SH-SY5Y (cell line): ENCODE results near the gene LDHD.

Experiments used
- GATA2 ChIP-seq: IDR thresholded peaks from 2 replicates; pipeline ENCODE4 v1.6.1; 2011; ENCODE audit warnings: mild to moderate bottlenecking, low read depth, low read length
- GATA3 ChIP-seq: IDR thresholded peaks from 2 replicates; pipeline ENCODE4 v1.6.1; 2011; ENCODE audit warnings: low read depth, mild to moderate bottlenecking, low read length, moderate library complexity

The LDHD gene

DNA sequence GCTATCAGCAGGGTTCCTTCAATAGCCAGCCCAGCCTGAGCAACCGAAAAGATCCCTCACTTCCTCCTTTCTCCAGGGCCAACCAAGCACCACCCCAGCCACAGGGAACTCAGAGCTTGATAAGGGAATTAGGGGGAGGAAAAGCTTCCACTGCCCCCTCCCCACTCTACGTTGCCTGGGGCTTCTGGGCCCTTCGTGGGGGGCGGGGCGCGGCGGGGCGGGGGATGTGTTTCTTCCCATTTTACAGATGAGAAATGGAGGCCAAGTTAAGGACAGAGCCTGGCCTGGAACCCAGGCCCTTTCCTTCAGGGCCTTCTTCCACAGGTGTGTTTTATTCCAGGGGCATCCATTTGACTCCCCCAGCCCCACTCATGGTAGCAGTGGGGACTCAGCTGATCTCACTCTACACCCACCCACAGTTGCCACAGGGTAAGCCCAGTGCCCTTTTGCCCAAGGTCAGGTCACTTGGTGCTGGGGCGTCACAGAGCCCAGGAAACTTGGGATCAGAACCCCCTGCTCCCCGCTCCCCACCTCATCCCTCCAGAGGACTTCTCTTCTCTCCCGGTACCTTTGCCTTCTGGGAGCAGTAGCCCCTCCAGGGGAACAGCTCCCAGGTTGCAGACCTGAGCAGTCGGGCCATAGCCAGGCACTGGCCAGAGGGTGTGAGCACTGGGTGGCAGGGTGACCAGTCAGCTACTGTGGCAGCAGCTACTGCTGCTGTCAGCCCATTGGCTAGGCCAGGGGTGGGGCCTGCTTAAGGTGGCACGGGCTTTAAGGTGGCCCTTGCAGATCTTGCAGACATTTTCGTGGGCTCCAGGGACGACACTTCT lies at the start of gene LDHD:
Gene LDHD (minus strand): TSS at position 700 of the 830 bp plus-strand sequence. CDS start 60 bp downstream, at position 640.
- TF ChIP-seq GATA3 (no peak), GATA2 (no peak)

DNA sequence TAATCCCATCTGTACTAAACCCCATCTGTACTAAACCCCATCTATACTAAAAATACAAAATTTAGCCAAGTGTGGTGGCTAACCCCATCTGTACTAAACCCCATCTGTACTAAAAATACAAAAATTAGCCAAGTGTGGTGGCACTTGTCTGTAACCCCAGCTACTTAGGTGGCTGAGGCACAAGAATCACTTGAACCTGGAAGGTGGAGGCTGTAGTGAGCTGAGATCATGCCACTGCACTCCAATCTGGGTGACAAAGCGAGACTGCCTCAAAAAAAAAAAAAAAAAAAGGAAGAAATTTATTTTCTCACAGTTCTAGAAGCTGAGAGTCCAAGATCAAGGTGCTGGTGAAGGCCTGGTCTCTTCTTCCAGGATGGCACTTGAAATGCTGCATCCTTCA lies 43.8 kb upstream of the LDHD start:
- TF ChIP-seq GATA3: no peak
- TF ChIP-seq GATA2: no peak

DNA sequence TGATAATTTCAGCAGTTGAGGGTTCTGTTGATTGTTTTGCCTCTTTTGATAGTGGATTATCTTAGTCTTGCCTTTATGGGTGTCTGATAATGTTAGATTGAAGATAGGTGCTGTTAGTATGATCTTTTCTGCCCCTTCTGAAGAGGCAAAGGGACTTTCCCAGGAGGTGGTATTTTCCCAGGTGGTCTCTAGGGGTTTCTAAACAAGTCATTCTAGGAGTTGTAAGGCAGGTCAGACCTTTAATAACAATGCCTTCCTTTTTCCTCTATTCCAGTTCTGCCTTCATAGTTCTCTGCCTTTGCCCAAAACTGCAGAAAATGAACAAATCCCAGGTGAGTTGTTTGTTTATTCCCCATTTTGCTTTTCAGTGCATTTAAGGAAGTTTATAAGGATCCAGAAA lies 36.1 kb upstream of the LDHD start:
- TF ChIP-seq GATA3: no peak
- TF ChIP-seq GATA2: no peak

DNA sequence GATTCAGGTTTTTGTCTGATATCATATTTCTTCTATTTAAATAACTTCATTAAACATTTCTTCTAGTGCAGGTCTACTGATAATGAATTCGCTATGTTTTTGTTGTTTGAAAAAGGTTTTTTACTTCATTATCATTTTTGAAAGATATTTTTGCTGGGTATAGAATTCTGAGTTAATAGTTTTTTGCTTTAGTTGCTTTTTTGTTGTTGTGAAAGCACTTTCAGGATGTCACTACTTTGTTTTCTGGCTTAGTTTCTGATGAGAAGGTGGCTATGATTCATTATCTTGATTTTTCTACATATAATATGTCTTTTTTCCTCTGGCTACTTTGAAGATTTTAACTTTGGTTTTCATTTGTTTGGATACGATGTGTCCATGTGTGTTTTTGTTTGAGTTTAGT lies 35.2 kb upstream of the LDHD start:
- TF ChIP-seq GATA3: no peak
- TF ChIP-seq GATA2: no peak

DNA sequence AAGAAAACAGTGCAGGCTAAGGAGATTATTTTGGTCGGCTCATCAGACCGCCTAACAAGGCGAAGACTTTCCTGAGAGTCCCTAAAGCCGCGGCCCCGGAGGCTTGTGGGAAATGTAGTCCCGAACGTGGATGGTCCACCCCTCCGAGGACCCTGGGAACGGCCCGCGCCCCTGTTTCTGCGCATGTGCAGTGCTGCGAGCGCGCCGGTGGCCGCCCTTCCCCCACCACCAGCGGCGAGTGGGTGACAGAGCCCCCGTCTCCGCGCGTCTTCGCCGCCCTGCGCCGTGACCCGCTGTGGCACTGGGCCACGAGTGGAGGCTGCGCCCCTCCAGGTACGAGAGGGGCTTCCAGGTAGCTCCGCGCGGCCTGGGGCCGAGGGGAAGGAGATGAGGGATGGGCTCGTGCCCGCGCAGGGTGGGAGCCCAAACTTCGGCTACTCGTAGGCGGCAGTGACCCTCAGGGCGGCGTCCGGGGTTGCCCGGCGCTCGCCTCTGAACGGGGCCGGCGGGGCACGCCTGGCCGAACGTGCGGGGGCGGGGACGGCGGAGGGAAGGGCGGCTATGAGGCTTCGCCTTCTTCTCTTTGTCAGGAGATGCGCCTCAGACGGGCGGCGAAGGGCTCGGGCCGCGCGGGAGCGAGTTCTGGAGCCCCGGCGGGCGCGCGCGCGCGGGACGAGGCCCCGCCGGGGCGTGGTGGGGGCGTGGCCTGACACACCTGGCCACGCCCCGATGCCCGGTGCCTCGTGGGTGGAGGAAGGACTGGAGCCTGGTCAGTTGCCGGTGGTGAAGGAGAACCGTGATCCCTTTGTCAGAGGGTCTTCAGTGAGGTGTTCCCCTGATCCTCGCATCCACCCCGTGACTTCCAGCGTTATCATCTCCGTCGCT lies 32.0 kb upstream of the LDHD start, which contains the start of gene ZFP1:
Gene ZFP1 (plus strand): TSS at position 214 of the 885 bp plus-strand sequence. CDS start 4,428 bp downstream, outside the sequence.
- TF ChIP-seq GATA2 (no peak; the same call in 1 of the 2 replicates), GATA3 (no peak)

DNA sequence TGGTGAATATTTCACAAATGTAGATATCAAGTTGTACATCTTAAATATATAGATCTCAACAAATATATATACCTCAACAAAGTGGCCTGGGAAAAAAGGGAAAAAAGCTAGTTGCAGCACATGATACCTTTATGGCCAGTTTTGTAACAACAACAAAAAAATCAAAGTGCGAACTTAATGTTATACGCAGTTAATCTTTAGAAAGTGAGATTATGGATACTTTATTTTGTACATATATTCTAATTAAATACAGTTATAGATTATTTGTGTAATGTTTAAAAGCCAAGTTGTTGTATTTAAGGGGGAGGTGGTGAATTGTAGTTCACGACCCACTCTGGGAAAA lies 31.4 kb upstream of the LDHD start:
- TF ChIP-seq GATA3 (no peak), GATA2 (no peak)

DNA sequence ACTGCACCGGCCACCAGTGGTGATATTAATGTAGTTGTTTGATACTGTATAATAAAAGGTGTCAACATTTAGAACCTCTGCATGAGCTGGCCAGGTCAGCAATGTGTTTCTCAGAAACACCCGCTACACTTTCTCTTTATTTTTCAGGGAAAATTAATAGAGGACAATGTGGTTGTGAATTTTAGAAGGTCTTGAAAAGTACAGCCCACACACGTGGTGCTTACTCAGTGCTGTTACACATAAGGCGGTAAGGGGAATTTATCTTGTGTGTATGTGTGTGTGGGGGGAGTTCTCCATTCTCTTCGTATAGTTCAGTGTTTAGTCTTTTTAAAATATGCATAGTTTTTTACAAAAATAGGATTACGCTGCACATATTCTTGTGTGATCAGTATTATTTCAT lies 27.4 kb upstream of the LDHD start:
- no peak for TF ChIP-seq GATA2

DNA sequence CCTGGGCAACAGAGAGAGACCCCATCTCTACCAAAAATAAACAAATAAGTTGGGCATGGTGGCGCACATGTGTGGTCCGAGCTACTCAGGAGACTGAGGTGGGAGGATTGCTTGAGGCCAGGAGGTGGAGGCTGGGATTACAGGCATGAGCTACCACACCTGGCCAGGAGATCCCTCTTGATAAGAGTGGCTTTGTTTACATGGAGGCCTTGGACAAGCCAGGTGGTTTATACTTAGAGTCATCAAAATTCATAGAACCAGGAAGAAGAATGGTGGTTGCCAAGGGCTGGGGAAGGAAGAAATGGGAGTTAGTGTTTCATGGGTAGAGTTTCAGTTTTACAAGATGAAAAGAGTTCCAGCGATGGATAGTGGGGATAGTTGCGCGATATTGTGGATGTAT lies 22.9 kb upstream of the LDHD start:
- TF ChIP-seq GATA3: no peak

DNA sequence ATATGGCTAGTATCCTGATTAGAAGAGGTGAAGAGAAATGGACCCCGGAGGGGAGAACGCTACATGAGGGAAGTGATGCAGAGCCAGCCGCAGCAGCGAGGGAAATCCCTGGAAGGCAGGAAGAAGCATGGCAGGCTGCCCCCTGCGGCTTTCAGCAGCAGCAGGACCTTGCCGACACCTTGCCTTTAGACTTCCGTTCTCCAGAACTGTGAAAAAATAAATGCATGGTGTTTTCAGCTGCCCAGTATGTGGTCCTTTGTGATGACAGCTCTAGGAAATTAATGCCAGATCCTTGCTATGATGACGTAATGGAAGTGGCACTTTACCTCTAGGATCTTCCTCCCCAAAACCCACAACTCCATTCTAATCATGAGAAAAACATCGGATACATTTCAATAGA lies 22.1 kb upstream of the LDHD start:
- TF ChIP-seq GATA2: no peak
- no peak for TF ChIP-seq GATA3

DNA sequence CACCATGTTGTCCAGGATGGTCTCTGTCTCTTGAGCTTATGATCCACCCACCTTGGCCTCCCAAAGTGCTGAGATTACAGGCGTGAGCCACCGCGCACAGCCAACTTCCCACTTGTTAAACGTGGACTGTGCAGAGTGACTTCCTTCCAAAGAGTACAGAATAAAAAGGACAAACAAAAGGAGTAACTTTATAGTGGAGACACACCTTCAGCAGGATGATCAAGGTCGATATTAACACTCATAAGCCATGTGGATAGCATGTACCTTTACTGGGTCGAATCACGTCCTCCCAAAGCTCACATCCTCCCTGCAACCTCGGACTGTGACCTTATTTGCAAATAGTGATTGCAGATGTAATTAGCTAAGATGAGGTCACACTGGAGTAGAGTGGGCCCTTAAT lies 21.7 kb upstream of the LDHD start:
- no peak for TF ChIP-seq GATA2

DNA sequence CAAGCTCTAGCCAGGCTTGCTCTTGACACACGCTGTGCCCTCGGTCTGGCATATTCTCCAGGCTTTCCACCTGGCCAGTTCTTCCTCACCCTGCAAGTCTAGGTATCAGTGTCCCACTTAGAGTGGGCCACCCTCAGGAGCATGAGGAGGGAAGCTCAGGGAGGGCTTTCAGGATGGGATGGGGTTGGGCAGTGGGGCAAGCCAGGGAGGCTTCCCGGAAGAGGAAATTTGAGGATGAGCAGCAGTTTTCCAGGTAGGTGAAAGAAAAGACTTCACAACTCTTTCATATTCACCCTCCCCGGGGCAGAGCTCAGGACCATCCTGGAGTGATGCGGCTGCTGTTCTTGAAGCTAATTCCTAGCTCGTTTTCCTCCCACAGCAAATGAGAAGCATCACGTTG lies 14.5 kb upstream of the LDHD start:
- no peak for TF ChIP-seq GATA3
- no peak for TF ChIP-seq GATA2

DNA sequence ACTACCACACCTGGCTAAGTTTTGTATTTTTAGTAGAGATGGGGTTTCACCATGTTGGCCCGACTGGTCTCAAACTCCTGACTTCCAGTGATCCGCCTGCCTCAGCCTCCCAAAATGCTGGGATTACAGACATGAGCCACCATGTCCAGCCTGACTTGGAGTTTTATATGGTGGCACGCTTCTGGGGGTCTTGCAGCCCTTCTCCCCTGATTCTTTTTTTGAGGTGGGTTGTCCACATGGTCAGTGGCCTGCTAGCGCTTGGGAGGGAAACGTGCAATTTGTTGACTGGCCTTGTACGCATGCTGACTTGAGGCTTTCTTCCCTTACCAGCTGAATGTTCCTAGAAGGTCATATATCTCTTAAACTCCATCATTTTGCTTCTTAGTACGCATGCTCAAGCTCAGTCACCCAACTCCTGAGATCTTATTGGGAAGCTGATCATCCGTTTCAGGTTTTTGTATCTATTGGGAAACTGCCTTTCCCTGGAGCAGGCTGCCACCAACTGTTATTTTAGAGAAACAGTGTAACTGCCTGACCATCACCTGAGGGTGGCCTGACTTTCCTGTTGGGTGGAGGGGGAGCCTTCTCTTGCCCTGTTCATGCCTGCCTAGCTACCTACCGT lies 13.7 kb upstream of the LDHD start:
- TF ChIP-seq GATA3 (no peak), GATA2 (no peak)

DNA sequence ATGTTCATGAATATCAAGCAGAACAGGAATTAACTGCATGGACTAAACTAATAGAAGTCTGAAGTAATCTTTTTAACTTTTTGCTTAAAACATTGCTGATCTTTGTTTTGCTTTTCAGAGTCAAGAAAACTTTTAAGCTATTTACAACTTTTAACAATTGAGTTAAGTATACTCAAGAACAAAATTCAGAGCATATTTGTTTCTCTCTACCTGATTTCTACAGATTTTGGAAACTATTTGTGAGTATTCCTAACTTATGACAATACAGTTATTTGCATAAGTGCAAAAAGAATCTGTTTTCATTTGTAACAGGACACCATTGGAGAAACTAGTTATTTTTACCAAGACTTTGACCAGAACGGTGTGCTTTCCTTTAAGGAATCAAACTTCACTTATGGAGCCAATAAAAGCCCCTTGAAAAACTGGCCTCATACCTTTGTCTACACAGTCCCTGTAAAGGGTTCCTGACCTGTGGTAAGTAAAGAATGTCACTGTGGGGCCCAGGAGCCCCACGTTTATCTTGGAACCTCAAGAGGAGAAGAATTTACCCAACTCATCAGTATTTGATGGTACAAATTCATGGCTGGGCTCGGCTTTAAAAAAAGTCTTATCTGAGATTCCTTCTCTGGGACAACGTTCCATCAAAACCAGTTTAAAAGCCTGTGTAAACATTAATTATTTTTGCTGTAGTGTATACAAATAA lies 11.3 kb upstream of the LDHD start:
- TF ChIP-seq GATA2 (no peak), GATA3 (no peak)

DNA sequence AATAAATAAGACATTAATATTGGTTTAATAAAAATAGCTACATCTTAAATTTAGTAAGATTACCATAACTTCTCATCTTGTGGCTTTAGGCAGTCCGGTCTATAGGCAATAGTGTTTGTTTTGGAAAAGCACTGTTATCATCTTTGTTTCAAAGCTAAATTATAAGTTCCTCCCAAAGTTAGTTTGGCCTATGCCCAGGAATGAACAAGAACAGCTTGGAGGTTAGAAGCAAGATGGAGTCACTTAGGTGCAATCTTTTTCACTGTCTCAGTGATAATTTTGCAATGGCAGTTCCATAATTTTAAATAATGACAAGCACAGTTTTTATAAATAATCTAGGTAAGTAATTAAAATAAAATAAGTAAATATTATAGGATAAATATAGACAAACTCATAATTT lies 6.0 kb upstream of the LDHD start:
- TF ChIP-seq GATA2 (no peak), GATA3 (no peak)
